ENCODE measurements around the gene MLX.
"Not testable (repeated sequence)": the region's sequence is repeated elsewhere in the genome, so short reads cannot be mapped to it uniquely, and the experiment has no call there.

The MLX gene

GRCh38 chr17:42536372-42537155, 30.3 kb upstream of the MLX start:
- DNase-seq (ENCODE audit: low read depth in 2 of 2) = peak; percentile 27 to 64

GRCh38 chr17:42537156-42537805, 29.6 kb upstream of the MLX start:
- DNase-seq (ENCODE audit: low read depth in 2 of 2) = no peak

GRCh38 chr17:42537826-42538451, 29.0 kb upstream of the MLX start:
- DNase-seq (ENCODE audit: low read depth in 2 of 2) = no peak

- DNase-seq (ENCODE audit: low read depth in 2 of 2) = no peak
These were observed 28.4 kb upstream of the MLX start for GRCh38 chr17:42538482-42538881.

GRCh38 chr17:42540558-42540957, 26.3 kb upstream of the MLX start:
- DNase-seq (ENCODE audit: low read depth in 2 of 2) = not testable (repeated sequence)

GRCh38 chr17:42541041-42541833, 25.7 kb upstream of the MLX start:
- peak in 1 of 2 donors; percentile 20 for DNase-seq (ENCODE audit: low read depth in 2 of 2)

GRCh38 chr17:42543190-42544079, 23.5 kb upstream of the MLX start:
- DNase-seq (ENCODE audit: low read depth in 2 of 2) = no peak

GRCh38 chr17:42544874-42545283, 22.0 kb upstream of the MLX start:
- DNase-seq (ENCODE audit: low read depth in 2 of 2) = no peak

GRCh38 chr17:42545755-42546505, 21.0 kb upstream of the MLX start:
- not testable (repeated sequence) for DNase-seq (ENCODE audit: low read depth in 2 of 2)

- no peak for DNase-seq (ENCODE audit: low read depth in 2 of 2)
These were observed 19.9 kb upstream of the MLX start for GRCh38 chr17:42547001-42547461.

- no peak for DNase-seq (ENCODE audit: low read depth in 2 of 2)
These were observed 19.2 kb upstream of the MLX start for GRCh38 chr17:42547698-42548069.

- peak; percentile 56 to 74 for DNase-seq (ENCODE audit: low read depth in 2 of 2)
These were observed 18.6 kb upstream of the MLX start for GRCh38 chr17:42548070-42548837.

GRCh38 chr17:42548993-42549755, 17.7 kb upstream of the MLX start:
- DNase-seq (ENCODE audit: low read depth in 2 of 2) = no peak

- not testable (repeated sequence) for DNase-seq (ENCODE audit: low read depth in 2 of 2)
These were observed 14.2 kb upstream of the MLX start, which contains the start of gene HSD17B1 for GRCh38 chr17:42552736-42553135. Gene HSD17B1, plus strand, starts transcription at chr17:42552923. Its CDS starts 11 bp downstream, at chr17:42552934.

- no peak for DNase-seq (ENCODE audit: low read depth in 2 of 2)
These were observed 13.6 kb upstream of the MLX start for GRCh38 chr17:42553161-42553818.

- no peak for DNase-seq (ENCODE audit: low read depth in 2 of 2)
These were observed 13.0 kb upstream of the MLX start for GRCh38 chr17:42553866-42554249.

GRCh38 chr17:42554250-42555121, 12.4 kb upstream of the MLX start:
- DNase-seq (ENCODE audit: low read depth in 2 of 2) = peak; percentile 40 to 68

Data from stimulated activated CD8-positive, alpha-beta memory T cell treated with anti-CD3 and anti-CD28 coated beads, Interleukin-7, amount 100 ng/mL, for 4 hours (primary cell).